Chondrocyte (in vitro differentiated cells): Measurements from ENCODE around the gene WDR7. TPM values are rescaled to one million over a fixed set of nuclear protein-coding genes. Genes with fewer than 3 reads are reported as not detected.

Source experiments
- DNase-seq: peaks from one replicate; pipeline ENCODE4 v3.0.0; 2021; ENCODE audit warnings: mixed read lengths, low spot score
- H3K27ac Mint-ChIP-seq: one replicate; pipeline ENCODE4 v1.8.0; 2021; ENCODE audit warnings: mild to moderate bottlenecking, moderate library complexity, mixed read lengths; ENCODE audit not compliant: unreplicated experiment
- H3K27me3 Mint-ChIP-seq: 2 replicates; pipeline ENCODE4 v1.8.0; 2021; ENCODE audit warnings: low read depth, mixed read lengths
- H3K36me3 Mint-ChIP-seq: 2 replicates; pipeline ENCODE4 v1.8.0; 2021; ENCODE audit warnings: low read depth, mixed read lengths
- H3K4me1 Mint-ChIP-seq: 2 replicates; pipeline ENCODE4 v1.8.0; 2021; ENCODE audit warnings: low read depth, mild to moderate bottlenecking, mixed read lengths
- H3K4me3 Mint-ChIP-seq: one replicate; pipeline ENCODE4 v1.8.0; 2021; ENCODE audit warnings: mild to moderate bottlenecking, moderate library complexity, mixed read lengths; ENCODE audit not compliant: unreplicated experiment
- H3K9me3 Mint-ChIP-seq: 2 replicates; pipeline ENCODE4 v1.8.0; 2021; ENCODE audit warnings: low read depth, mixed read lengths
- total RNA-seq: library from RNA; stranded (reverse); gene quantifications from 3 replicates; pipeline ENCODE4 v1.2.1, GENCODE V29; 2021
- TF ChIP-seq, protein P1 (sequence below): fragments of 200-600 bp; sonication (generic); IDR thresholded peaks from 2 replicates; pipeline ENCODE4 v1.5.0; 2021; ENCODE audit warnings: antibody characterized with exemption, mild to moderate bottlenecking, moderate library complexity

Gene WDR7
- total RNA-seq, 1 donor from 2014 or later, result 14.9 TPM

GRCh38 chr18:56803051-56803450, 151.9 kb downstream of the WDR7 start:
- Mint-ChIP-seq H3K4me1 (peaks cover 16% of the 10 kb centered on the region), H3K9me3 (no peaks in the 10 kb centered on the region), H3K27me3 (no peaks in the 10 kb centered on the region), H3K4me3 (no peak overlapping the region), H3K27ac (no peak overlapping the region), H3K36me3 (peaks cover 5% of the 10 kb centered on the region)
- no peak for DNase-seq
- TF ChIP-seq, protein P1, sequence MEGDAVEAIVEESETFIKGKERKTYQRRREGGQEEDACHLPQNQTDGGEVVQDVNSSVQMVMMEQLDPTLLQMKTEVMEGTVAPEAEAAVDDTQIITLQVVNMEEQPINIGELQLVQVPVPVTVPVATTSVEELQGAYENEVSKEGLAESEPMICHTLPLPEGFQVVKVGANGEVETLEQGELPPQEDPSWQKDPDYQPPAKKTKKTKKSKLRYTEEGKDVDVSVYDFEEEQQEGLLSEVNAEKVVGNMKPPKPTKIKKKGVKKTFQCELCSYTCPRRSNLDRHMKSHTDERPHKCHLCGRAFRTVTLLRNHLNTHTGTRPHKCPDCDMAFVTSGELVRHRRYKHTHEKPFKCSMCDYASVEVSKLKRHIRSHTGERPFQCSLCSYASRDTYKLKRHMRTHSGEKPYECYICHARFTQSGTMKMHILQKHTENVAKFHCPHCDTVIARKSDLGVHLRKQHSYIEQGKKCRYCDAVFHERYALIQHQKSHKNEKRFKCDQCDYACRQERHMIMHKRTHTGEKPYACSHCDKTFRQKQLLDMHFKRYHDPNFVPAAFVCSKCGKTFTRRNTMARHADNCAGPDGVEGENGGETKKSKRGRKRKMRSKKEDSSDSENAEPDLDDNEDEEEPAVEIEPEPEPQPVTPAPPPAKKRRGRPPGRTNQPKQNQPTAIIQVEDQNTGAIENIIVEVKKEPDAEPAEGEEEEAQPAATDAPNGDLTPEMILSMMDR, result no peak

DNA sequence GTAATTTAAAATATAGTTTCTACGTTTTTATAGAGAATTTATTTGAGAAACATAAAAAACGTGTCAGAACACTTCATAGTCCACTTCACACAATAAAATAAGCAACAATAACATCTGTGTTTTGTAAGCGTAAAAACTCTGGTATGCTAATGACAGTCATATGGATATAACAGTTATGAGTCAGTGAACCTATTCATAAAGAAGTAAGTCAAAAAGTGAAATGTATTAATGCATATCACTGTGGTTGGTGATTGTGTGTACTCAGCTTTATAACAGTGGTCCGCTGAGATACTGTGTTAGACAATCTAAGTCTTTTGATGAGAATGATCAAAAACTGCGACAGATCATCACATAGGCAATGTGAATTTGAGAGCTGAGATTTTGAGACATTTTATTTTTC, 153.2 kb downstream of the WDR7 start:
- peaks cover 8% of the 10 kb centered on the region for H3K4me1 Mint-ChIP-seq
- H3K27me3 Mint-ChIP-seq, result no peaks in the 10 kb centered on the region
- TF ChIP-seq, protein P1, result no peak
- H3K4me3 Mint-ChIP-seq, result no peak overlapping the region
- H3K27ac Mint-ChIP-seq, result no peak overlapping the region
- H3K36me3 Mint-ChIP-seq, result peaks cover 5% of the 10 kb centered on the region
- DNase-seq, result no peak
- no peaks in the 10 kb centered on the region for H3K9me3 Mint-ChIP-seq

DNA sequence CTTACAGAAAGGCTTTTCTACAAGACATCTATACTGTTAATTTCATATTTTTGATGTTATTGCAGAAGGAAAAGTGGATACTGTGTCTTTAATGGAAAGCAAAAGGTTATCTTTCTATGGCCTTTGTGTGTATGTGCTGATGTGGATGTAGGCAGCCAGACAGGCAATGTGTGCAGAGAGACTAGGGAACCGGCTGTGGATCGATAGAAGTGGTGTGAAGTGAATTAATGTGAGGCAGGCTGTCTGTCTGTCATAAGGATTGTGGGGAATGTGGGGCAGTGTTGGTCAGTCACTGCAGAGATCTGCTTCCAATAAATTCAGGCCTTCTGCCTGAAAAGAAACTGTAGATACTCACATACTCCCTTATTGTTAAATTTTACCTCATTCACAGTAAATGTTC, 156.7 kb downstream of the WDR7 start:
- no peak overlapping the region for H3K4me3 Mint-ChIP-seq
- H3K9me3 Mint-ChIP-seq, result no peaks in the 10 kb centered on the region
- no peaks in the 10 kb centered on the region for H3K27me3 Mint-ChIP-seq
- peaks cover 5% of the 10 kb centered on the region for H3K36me3 Mint-ChIP-seq
- no peak for DNase-seq
- TF ChIP-seq, protein P1, result no peak
- no peak overlapping the region for H3K27ac Mint-ChIP-seq
- H3K4me1 Mint-ChIP-seq, result no peaks in the 10 kb centered on the region

DNA sequence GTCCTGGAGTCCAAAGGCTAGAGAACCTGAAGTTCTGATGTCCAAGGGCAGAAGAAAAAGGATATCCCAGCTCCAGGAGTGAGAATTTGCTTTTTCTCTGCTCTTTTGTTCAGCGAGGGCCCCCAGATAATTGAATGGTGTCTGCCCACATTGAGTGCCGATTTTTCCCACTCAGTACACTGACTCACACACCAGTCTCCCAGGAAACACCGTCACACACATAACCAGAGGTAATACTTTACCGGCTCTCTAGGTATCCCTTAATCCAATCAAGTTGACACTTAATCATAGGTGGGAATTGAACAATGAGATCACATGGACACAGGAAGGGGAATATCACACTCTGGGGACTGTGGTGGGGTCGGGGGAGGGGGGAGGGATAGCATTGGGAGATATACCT, 161.5 kb downstream of the WDR7 start:
- H3K9me3 Mint-ChIP-seq, result no peaks in the 10 kb centered on the region
- no peaks in the 10 kb centered on the region for H3K27me3 Mint-ChIP-seq
- no peak overlapping the region for H3K27ac Mint-ChIP-seq
- no peaks in the 10 kb centered on the region for H3K36me3 Mint-ChIP-seq
- no peak for DNase-seq
- no peak overlapping the region for H3K4me3 Mint-ChIP-seq
- TF ChIP-seq, protein P1, result no peak
- H3K4me1 Mint-ChIP-seq, result peaks cover 8% of the 10 kb centered on the region

GRCh38 chr18:56815926-56816325, 164.8 kb downstream of the WDR7 start:
- H3K9me3 Mint-ChIP-seq, result no peaks in the 10 kb centered on the region
- TF ChIP-seq, protein P1, result no peak
- H3K27ac Mint-ChIP-seq, result no peak overlapping the region
- no peak for DNase-seq
- H3K4me1 Mint-ChIP-seq, result peaks cover 8% of the 10 kb centered on the region
- no peaks in the 10 kb centered on the region for H3K36me3 Mint-ChIP-seq
- H3K4me3 Mint-ChIP-seq, result no peak overlapping the region
- no peaks in the 10 kb centered on the region for H3K27me3 Mint-ChIP-seq
